Effector memory CD8-positive, alpha-beta T cell (primary cell): ENCODE data around the gene SSBP4.
A peak's percentile ranks its signal among the peaks of the same experiment; 100 is the strongest.

Experiments
- ATAC-seq: fragments of 150-1000 bp; cut with Tn5 transposase; replicated peaks from 2 replicates; pipeline ENCODE4 v1.10.0; 2021; ENCODE audit warnings: mild to moderate bottlenecking, moderate library complexity
- DNase-seq, 3 experiments: peaks; one replicate each; pipeline ENCODE4 v3.0.0; 2021
- H3K27ac Mint-ChIP-seq, 2 donors: one replicate each; pipeline ENCODE4 v1.8.0; 2022; ENCODE audit warnings: mild to moderate bottlenecking in 2 of 2, mixed read lengths in 2 of 2, moderate library complexity in 2 of 2
- H3K27me3 Mint-ChIP-seq, 2 donors: one replicate each; pipeline ENCODE4 v1.8.0; 2022; ENCODE audit warnings: mixed read lengths in 2 of 2
- H3K36me3 Mint-ChIP-seq: one replicate; pipeline ENCODE4 v1.8.0; 2022; ENCODE audit warnings: mild to moderate bottlenecking, moderate library complexity, mixed read lengths; ENCODE audit not compliant: insufficient read depth
- H3K4me1 Mint-ChIP-seq, 2 donors: one replicate each; pipeline ENCODE4 v1.8.0; 2022; ENCODE audit warnings: low read depth in 2 of 2, mixed read lengths in 2 of 2
- H3K4me3 Mint-ChIP-seq, 2 donors: one replicate each; pipeline ENCODE4 v1.8.0; 2022; ENCODE audit warnings: mild to moderate bottlenecking in 2 of 2, mixed read lengths in 2 of 2, moderate library complexity in 2 of 2
- H3K9me3 Mint-ChIP-seq, 2 donors: one replicate each; pipeline ENCODE4 v1.8.0; 2022; ENCODE audit warnings: mixed read lengths in 2 of 2

The SSBP4 gene

GRCh38 chr19:18435178-18435841 is 16.1 kb downstream of the SSBP4 start:
- H3K4me3 Mint-ChIP-seq, result peak overlapping the region in 1 of 2 donors; percentile 34
- no peak for DNase-seq
- no peaks in the 10 kb centered on the region for H3K27me3 Mint-ChIP-seq
- peak overlapping the region; percentile 72 to 88 for H3K27ac Mint-ChIP-seq
- peaks cover 11 to 20% of the 10 kb centered on the region in 2 donors for H3K4me1 Mint-ChIP-seq
- ATAC-seq, result no peak
- H3K36me3 Mint-ChIP-seq, result peaks cover 56% of the 10 kb centered on the region
- H3K9me3 Mint-ChIP-seq, result no peaks in the 10 kb centered on the region

GRCh38 chr19:18435842-18436670 is 16.9 kb downstream of the SSBP4 start:
- peak overlapping the region in 1 of 2 donors; percentile 51 for H3K27ac Mint-ChIP-seq
- H3K9me3 Mint-ChIP-seq, result no peaks in the 10 kb centered on the region
- H3K36me3 Mint-ChIP-seq, result peaks cover 61% of the 10 kb centered on the region
- H3K27me3 Mint-ChIP-seq, result no peaks in the 10 kb centered on the region
- ATAC-seq, result no peak
- DNase-seq, result no peak
- H3K4me3 Mint-ChIP-seq, result peak overlapping the region; percentile 60 to 76
- peaks cover 14 to 24% of the 10 kb centered on the region in 2 donors for H3K4me1 Mint-ChIP-seq

GRCh38 chr19:18436671-18437490 is 17.7 kb downstream of the SSBP4 start:
- Mint-ChIP-seq H3K4me1 (peaks cover 17 to 30% of the 10 kb centered on the region in 2 donors), H3K27ac (peak overlapping the region in 1 of 2 donors; percentile 51), H3K9me3 (peaks cover 0 to under 1% of the 10 kb centered on the region in 2 donors), H3K27me3 (no peaks in the 10 kb centered on the region), H3K36me3 (peaks cover 67% of the 10 kb centered on the region), H3K4me3 (peak overlapping the region; percentile 76 to 82)
- DNase-seq, result peak; percentile 76 to 82 (median 79)
- ATAC-seq, result peak; percentile 65

- peaks cover 7 to 8% of the 10 kb centered on the region in 2 donors for H3K9me3 Mint-ChIP-seq
- peak in 1 of 3 experiments; percentile 32 for DNase-seq
- H3K4me1 Mint-ChIP-seq, result peaks cover 23 to 34% of the 10 kb centered on the region in 2 donors
- peak within 1 kb of the TSS; percentile 35 to 92 for H3K27ac Mint-ChIP-seq
- ATAC-seq, result peak; percentile 28
- H3K4me3 Mint-ChIP-seq, result peak within 1 kb of the TSS; percentile 76 to 82
- peaks cover 70% of the 10 kb centered on the region for H3K36me3 Mint-ChIP-seq
- no peaks in the 10 kb centered on the region for H3K27me3 Mint-ChIP-seq
Observed at GRCh38 chr19:18437491-18438330, 18.5 kb downstream of the SSBP4 start, which contains the start of gene ISYNA1. TSS of gene ISYNA1 (minus strand) at chr19:18438133. CDS start at chr19:18437979, 154 bp downstream.

GRCh38 chr19:18438331-18439024 is 19.3 kb downstream of the SSBP4 start:
- DNase-seq (peak in 1 of 3 experiments; percentile 17), ATAC-seq (no peak)
- H3K36me3 Mint-ChIP-seq, result peaks cover 75% of the 10 kb centered on the region

GRCh38 chr19:18439025-18439909 is 20.1 kb downstream of the SSBP4 start:
- Mint-ChIP-seq H3K9me3 (peaks cover 7 to 9% of the 10 kb centered on the region in 2 donors), H3K36me3 (peaks cover 80% of the 10 kb centered on the region), H3K27ac (peak overlapping the region; percentile 35 to 92), H3K4me3 (peak overlapping the region in 1 of 2 donors; percentile 76), H3K27me3 (no peaks in the 10 kb centered on the region), H3K4me1 (peaks cover 27 to 40% of the 10 kb centered on the region in 2 donors)
- no peak for ATAC-seq
- peak in 1 of 3 experiments; percentile 17 for DNase-seq

More at GRCh38 chr19:18438331-18439024, 19.3 kb downstream of the SSBP4 start:
- H3K9me3 Mint-ChIP-seq, result peaks cover 7 to 9% of the 10 kb centered on the region in 2 donors
- peak overlapping the region; percentile 35 to 92 for H3K27ac Mint-ChIP-seq
- H3K4me1 Mint-ChIP-seq, result peaks cover 29 to 39% of the 10 kb centered on the region in 2 donors
- H3K27me3 Mint-ChIP-seq, result no peaks in the 10 kb centered on the region
- H3K4me3 Mint-ChIP-seq, result peak overlapping the region; percentile 31 to 76

GRCh38 chr19:18439910-18440237 is 20.7 kb downstream of the SSBP4 start:
- DNase-seq, result no peak
- no peak for ATAC-seq
- H3K27ac Mint-ChIP-seq, result peak overlapping the region in 1 of 2 donors; percentile 92
- peaks cover 7 to 9% of the 10 kb centered on the region in 2 donors for H3K9me3 Mint-ChIP-seq
- H3K4me1 Mint-ChIP-seq, result peaks cover 27 to 40% of the 10 kb centered on the region in 2 donors
- peak overlapping the region in 1 of 2 donors; percentile 76 for H3K4me3 Mint-ChIP-seq
- no peaks in the 10 kb centered on the region for H3K27me3 Mint-ChIP-seq
- peaks cover 80% of the 10 kb centered on the region for H3K36me3 Mint-ChIP-seq

- peaks cover 27 to 39% of the 10 kb centered on the region in 2 donors for H3K4me1 Mint-ChIP-seq
- no peak overlapping the region for H3K4me3 Mint-ChIP-seq
- H3K27me3 Mint-ChIP-seq, result no peaks in the 10 kb centered on the region
Observed at GRCh38 chr19:18440415-18440877, 21.2 kb downstream of the SSBP4 start.

GRCh38 chr19:18440936-18441803 is 22.0 kb downstream of the SSBP4 start:
- Mint-ChIP-seq H3K27me3 (no peaks in the 10 kb centered on the region), H3K4me3 (no peak overlapping the region)
- no peak for DNase-seq

More at GRCh38 chr19:18440415-18440877, 21.2 kb downstream of the SSBP4 start:
- peaks cover 7 to 9% of the 10 kb centered on the region in 2 donors for H3K9me3 Mint-ChIP-seq
- H3K36me3 Mint-ChIP-seq, result peaks cover 83% of the 10 kb centered on the region
- peak; percentile 6 for ATAC-seq
- DNase-seq, result no peak
- peak overlapping the region; percentile 41 to 92 for H3K27ac Mint-ChIP-seq

More at GRCh38 chr19:18440936-18441803, 22.0 kb downstream of the SSBP4 start:
- H3K4me1 Mint-ChIP-seq, result peaks cover 27 to 35% of the 10 kb centered on the region in 2 donors
- H3K36me3 Mint-ChIP-seq, result peaks cover 84% of the 10 kb centered on the region
- peak overlapping the region; percentile 89 to 92 for H3K27ac Mint-ChIP-seq
- peaks cover 7 to 9% of the 10 kb centered on the region in 2 donors for H3K9me3 Mint-ChIP-seq
- ATAC-seq, result peak; percentile 0
